SK-N-SH (cell line): ENCODE data around the gene LPCAT1.

ENCODE experiments used
- JUND ChIP-seq: IDR thresholded peaks from 2 replicates; pipeline ENCODE4 v1.4.0; 2012
- POLR2AphosphoS5 ChIP-seq: IDR thresholded peaks from 2 replicates; pipeline ENCODE4 v1.6.1; 2012; ENCODE audit warnings: low read depth, low read length
- RAD21 ChIP-seq: IDR thresholded peaks from 2 replicates; pipeline ENCODE4 v1.6.1; 2012; ENCODE audit warnings: mild to moderate bottlenecking, low read length
- TF ChIP-seq, protein P1 (sequence below): fragments of 200-600 bp; sonication (generic); IDR thresholded peaks from 2 replicates; pipeline ENCODE4 v1.6.1; 2017; ENCODE audit warnings: antibody characterized with exemption, mild to moderate bottlenecking, moderate library complexity

DNA sequence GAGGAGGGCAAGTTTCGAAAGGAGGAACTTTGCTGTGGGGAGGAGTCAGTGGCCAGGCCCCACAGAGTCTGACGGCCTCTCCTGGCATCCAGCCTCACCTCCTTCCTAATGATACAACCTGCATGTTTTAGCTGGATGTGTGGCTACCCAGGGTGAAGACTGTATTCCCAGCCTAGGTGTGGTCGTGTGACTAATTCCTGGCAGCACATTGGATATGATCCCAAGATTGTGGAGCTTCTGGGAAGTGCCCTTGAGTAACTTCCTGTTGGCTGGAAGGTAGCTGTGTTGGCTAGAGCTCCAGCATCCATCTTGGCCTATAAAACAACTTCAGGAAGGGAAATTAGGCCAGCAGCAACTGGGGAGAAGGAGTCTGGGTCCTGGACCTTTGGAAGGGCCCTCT lies 19.0 kb upstream of the LPCAT1 start:
- TF ChIP-seq JUND (no peak), RAD21 (no peak), POLR2AphosphoS5 (no peak)
- TF ChIP-seq, protein P1, sequence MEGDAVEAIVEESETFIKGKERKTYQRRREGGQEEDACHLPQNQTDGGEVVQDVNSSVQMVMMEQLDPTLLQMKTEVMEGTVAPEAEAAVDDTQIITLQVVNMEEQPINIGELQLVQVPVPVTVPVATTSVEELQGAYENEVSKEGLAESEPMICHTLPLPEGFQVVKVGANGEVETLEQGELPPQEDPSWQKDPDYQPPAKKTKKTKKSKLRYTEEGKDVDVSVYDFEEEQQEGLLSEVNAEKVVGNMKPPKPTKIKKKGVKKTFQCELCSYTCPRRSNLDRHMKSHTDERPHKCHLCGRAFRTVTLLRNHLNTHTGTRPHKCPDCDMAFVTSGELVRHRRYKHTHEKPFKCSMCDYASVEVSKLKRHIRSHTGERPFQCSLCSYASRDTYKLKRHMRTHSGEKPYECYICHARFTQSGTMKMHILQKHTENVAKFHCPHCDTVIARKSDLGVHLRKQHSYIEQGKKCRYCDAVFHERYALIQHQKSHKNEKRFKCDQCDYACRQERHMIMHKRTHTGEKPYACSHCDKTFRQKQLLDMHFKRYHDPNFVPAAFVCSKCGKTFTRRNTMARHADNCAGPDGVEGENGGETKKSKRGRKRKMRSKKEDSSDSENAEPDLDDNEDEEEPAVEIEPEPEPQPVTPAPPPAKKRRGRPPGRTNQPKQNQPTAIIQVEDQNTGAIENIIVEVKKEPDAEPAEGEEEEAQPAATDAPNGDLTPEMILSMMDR, result no peak
